SK-N-SH (cell line): ENCODE data around the gene DOK7. TPM values are rescaled to one million over a fixed set of nuclear protein-coding genes. Genes with fewer than 3 reads are reported as not detected.

Source experiments
- CTCF ChIA-PET: fragments of 300-600, 350-600 bp; formaldehyde crosslinking; extraction: SDS; loops from one replicate; lab custom pipeline; 2021; lab: Yijun Ruan, JAX
- POLR2A ChIA-PET: fragments of 350-600 bp; sonication (Branson Sonifier 250); formaldehyde crosslinking; extraction: SDS; loops from one replicate; lab custom pipeline; 2020; ENCODE audit warnings: antibody characterized with exemption, inconsistent platforms; lab: Yijun Ruan, JAX
- DNase-seq: peaks from one replicate; pipeline ENCODE4 v3.0.0; 2012
- H2AFZ ChIP-seq: fragments of 200-600 bp; sonication (generic); 2 replicates; pipeline ENCODE4 v1.8.1; 2016; ENCODE audit warnings: antibody characterized with exemption, mild to moderate bottlenecking, low read depth
- H3F3A ChIP-seq: fragments of 200-600 bp; sonication (generic); replicated peaks from 2 replicates; pipeline ENCODE3; 2016; ENCODE audit warnings: antibody characterized with exemption, mild to moderate bottlenecking; ENCODE audit not compliant: insufficient read depth
- H3K27ac ChIP-seq, 2 experiments: fragments of 200-500 bp in 1 of 2; fragments of 200-600 bp in 1 of 2; sonication (Bioruptor generic) in 1 of 2; sonication (generic), shearing (Covaris generic) in 1 of 2; 2 replicates each; pipeline versions ENCODE4 v1.5.1 to v1.6.1; 2014 to 2016; ENCODE audit warnings: low read depth in 2 of 2, inconsistent platforms in 1 of 2, low read length in 1 of 2, mild to moderate bottlenecking in 1 of 2, mixed read lengths in 1 of 2
- H3K27me3 ChIP-seq: fragments of 200-600 bp; sonication (generic), shearing (Covaris generic); 2 replicates; pipeline ENCODE4 v1.6.1; 2016; ENCODE audit warnings: mixed run types; ENCODE audit not compliant: insufficient read depth
- H3K36me3 ChIP-seq, 2 experiments: fragments of 200-500 bp in 1 of 2; fragments of 200-600 bp in 1 of 2; sonication (Bioruptor generic) in 1 of 2; sonication (generic) in 1 of 2; replicated peaks in 1 of 2; 2 replicates each; pipeline versions ENCODE3 to v1.5.1; 2014 to 2016; ENCODE audit warnings: low read length in 1 of 2, mild to moderate bottlenecking in 1 of 2; ENCODE audit not compliant: insufficient read depth in 2 of 2, control insufficient read depth in 1 of 2
- H3K4me1 ChIP-seq, 2 experiments: fragments of 200-500 bp in 1 of 2; fragments of 200-600 bp in 1 of 2; sonication (Bioruptor generic) in 1 of 2; sonication (generic), shearing (Covaris generic) in 1 of 2; 2 replicates each; pipeline versions ENCODE4 v1.5.1 to v1.6.1; 2014 to 2016; ENCODE audit warnings: low read depth in 1 of 2, low read length in 1 of 2, mixed run types in 1 of 2; ENCODE audit not compliant: insufficient read depth in 2 of 2, control insufficient read depth in 1 of 2
- H3K4me2 ChIP-seq: fragments of 200-600 bp; sonication (generic), shearing (Covaris generic); 2 replicates; pipeline ENCODE4 v1.6.1; 2017; ENCODE audit warnings: mixed run types
- H3K4me3 ChIP-seq, 2 experiments: fragments of 200-500 bp in 1 of 2; fragments of 200-600 bp in 1 of 2; sonication (Bioruptor generic) in 1 of 2; sonication (generic), shearing (Covaris generic) in 1 of 2; 2 replicates each; pipeline versions ENCODE4 v1.5.1 to v1.8.1; 2014 to 2016; ENCODE audit warnings: low read depth in 2 of 2, inconsistent platforms in 1 of 2, low read length in 1 of 2, mild to moderate bottlenecking in 1 of 2, mixed read lengths in 1 of 2, moderate library complexity in 1 of 2
- H3K79me2 ChIP-seq: fragments of 200-600 bp; sonication (generic); 2 replicates; pipeline ENCODE4 v1.8.1; 2017; ENCODE audit warnings: mild to moderate bottlenecking; ENCODE audit not compliant: insufficient read depth
- H3K9ac ChIP-seq: fragments of 200-600 bp; sonication (generic); 2 replicates; pipeline ENCODE4 v1.6.1; 2017; ENCODE audit warnings: mixed run types
- H3K9me2 ChIP-seq: fragments of 200-600 bp; sonication (generic); 2 replicates; pipeline ENCODE4 v1.6.1; 2017; ENCODE audit warnings: mixed run types
- H3K9me3 ChIP-seq: fragments of 200-600 bp; sonication (generic); 2 replicates; pipeline ENCODE4 v1.6.1; 2017; ENCODE audit warnings: mixed run types, mild to moderate bottlenecking, moderate library complexity
- H4K20me1 ChIP-seq: fragments of 200-600 bp; sonication (generic); 2 replicates; pipeline ENCODE4 v1.6.1; 2017; ENCODE audit warnings: mild to moderate bottlenecking, mixed run types; ENCODE audit not compliant: insufficient read depth
- CTCF ChIP-seq: fragments of 200-600 bp; sonication (generic); IDR thresholded peaks from 2 replicates; pipeline ENCODE4 v1.6.1; 2017; ENCODE audit warnings: antibody characterized with exemption, mild to moderate bottlenecking, moderate library complexity
- ELF1 ChIP-seq: IDR thresholded peaks from 2 replicates; pipeline ENCODE4 v1.4.0; 2012
- EP300 ChIP-seq, 2 experiments: IDR thresholded peaks; 2 replicates each; pipeline versions ENCODE4 v1.4.0 to v1.6.1; 2012; ENCODE audit warnings: borderline replicate concordance in 1 of 2, low read depth in 1 of 2, low read length in 1 of 2
- EZH2phosphoT487 ChIP-seq: fragments of 200-600 bp; sonication (generic); IDR thresholded peaks from 2 replicates; pipeline ENCODE4 v1.6.1; 2017; ENCODE audit warnings: low read depth, mixed run types, mild to moderate bottlenecking, antibody characterized with exemption, moderate library complexity, borderline replicate concordance
- FOXJ3 ChIP-seq: sonication (generic); formaldehyde crosslinking; IDR thresholded peaks from 2 replicates; pipeline ENCODE4 v1.5.1; 2020; ENCODE audit warnings: mild to moderate bottlenecking, missing genetic modification reagents
- GABPA ChIP-seq: IDR thresholded peaks from 2 replicates; pipeline ENCODE4 v1.4.0; 2012; ENCODE audit warnings: low read depth, mild to moderate bottlenecking
- GATA2 ChIP-seq: sonication (generic); formaldehyde crosslinking; IDR thresholded peaks from 2 replicates; pipeline ENCODE4 v1.5.0; 2020; ENCODE audit warnings: mild to moderate bottlenecking, missing genetic modification reagents
- IRF3 ChIP-seq: fragments of 150-350 bp; IDR thresholded peaks from 2 replicates; pipeline ENCODE4 v1.6.1; 2016; ENCODE audit warnings: mild to moderate bottlenecking, low read depth, low read length
- JUND ChIP-seq: IDR thresholded peaks from 2 replicates; pipeline ENCODE4 v1.4.0; 2012
- MAX ChIP-seq: IDR thresholded peaks from 2 replicates; pipeline ENCODE4 v1.4.0; 2012; ENCODE audit warnings: low read depth
- NFIC ChIP-seq: IDR thresholded peaks from 2 replicates; pipeline ENCODE4 v1.4.0; 2012; ENCODE audit warnings: borderline replicate concordance
- RCOR1 ChIP-seq: fragments of 150-350 bp; IDR thresholded peaks from 2 replicates; pipeline ENCODE4 v1.6.1; 2017; ENCODE audit warnings: antibody characterized with exemption, low read length
- RFX5 ChIP-seq: IDR thresholded peaks from 2 replicates; pipeline ENCODE4 v1.6.1; 2012; ENCODE audit warnings: mild to moderate bottlenecking, improper control_type of control experiment, low read length
- TAF1 ChIP-seq: IDR thresholded peaks from 2 replicates; pipeline ENCODE4 v1.6.1; 2012; ENCODE audit warnings: low read depth, mild to moderate bottlenecking, low read length, moderate library complexity, borderline replicate concordance
- USF2 ChIP-seq: fragments of 150-350 bp; IDR thresholded peaks from 2 replicates; pipeline ENCODE4 v1.6.1; 2017; ENCODE audit warnings: antibody characterized with exemption, low read length, low read depth, borderline replicate concordance
- ZBTB33 ChIP-seq: IDR thresholded peaks from 2 replicates; pipeline ENCODE4 v1.4.0; 2012; ENCODE audit warnings: low read depth, borderline replicate concordance
- WGBS: methylation state at CpG from one replicate; pipeline ENCODE4 v1.1.6; 2017; ENCODE audit warnings: low lambda C conversion rate; 5-methylcytosine and 5-hydroxymethylcytosine counted together
- polyA plus RNA-seq, 3 experiments: library from polyadenylated mRNA; depleted of rRNA; stranded (reverse); fragments of >200 nt; gene quantifications; 2 replicates each; pipeline ENCODE4 v1.2.3, GENCODE V29; 2012

DOK7 gene
- polyA plus RNA-seq, 1 of the 3 experiments (the other 2 are of a cell fraction): not detected

GRCh38 chr4:3527101-3527913 lies 64.2 kb downstream of the DOK7 start:
- Histone ChIP-seq H3K9me3 (no peaks in the 10 kb centered on the region), H3K4me2 (no peak overlapping the region), H3K27ac (no peak overlapping the region), H3K27me3 (no peaks in the 10 kb centered on the region), H4K20me1 (peaks cover 52% of the 10 kb centered on the region), H3F3A (no peaks in the 10 kb centered on the region), H2AFZ (no peak overlapping the region), H3K36me3 (peaks cover 0 to 42% of the 10 kb centered on the region in 2 experiments), H3K9me2 (no peaks in the 10 kb centered on the region), H3K79me2 (peaks cover 45% of the 10 kb centered on the region), H3K9ac (no peak overlapping the region), H3K4me1 (peaks cover 0 to 15% of the 10 kb centered on the region in 2 experiments; a peak in 1 of 4 replicates), H3K4me3 (no peak overlapping the region)
- no peak for DNase-seq
- ChIA-PET CTCF (interaction anchor here (0.8 to 2.2 kb wide), 2 partner anchors 9 to 14 kb away, joined by 3 to 6 read pairs; no protein-coding TSS in a partner anchor), POLR2A (no interaction called here)
- no peak for TF ChIP-seq IRF3
- no peak for TF ChIP-seq TAF1
- no peak for TF ChIP-seq FOXJ3 (CRISPR knock-in tag)
- TF ChIP-seq ELF1: no peak
- no peak for TF ChIP-seq EZH2phosphoT487
- no peak for TF ChIP-seq EP300 (IDR thresholded peaks at IDR 0.05; ENCODE audit: borderline replicate concordance in 1 of 2, low read depth in 1 of 2, low read length in 1 of 2)
- TF ChIP-seq GATA2 (CRISPR knock-in tag): no peak
- no peak for TF ChIP-seq JUND
- no peak for TF ChIP-seq RCOR1
- no peak for TF ChIP-seq ZBTB33
- no peak for TF ChIP-seq USF2
- no peak for TF ChIP-seq RFX5
- no peak for TF ChIP-seq GABPA
- no peak for TF ChIP-seq MAX
- TF ChIP-seq CTCF: no peak
- no peak for TF ChIP-seq NFIC
- WGBS: 96% methylated on average over 6 of the region's 14 CpGs
